GM19452 (cell line): ENCODE measurements around the gene LIN28A.
A peak's percentile ranks its signal among the peaks of the same experiment; 100 is the strongest.

Experiments
- ATAC-seq: cut with Tn5 transposase; IDR thresholded peaks from one replicate; pipeline ENCODE4 v1.9.1; 2021; ENCODE audit not compliant: unreplicated experiment

LIN28A gene

GRCh38 chr1:26387447-26387846 lies 23.2 kb upstream of the LIN28A start:
- ATAC-seq, result no peak

- no peak for ATAC-seq
Measured at GRCh38 chr1:26388791-26389445, 21.7 kb upstream of the LIN28A start.

GRCh38 chr1:26389604-26390247 lies 20.9 kb upstream of the LIN28A start:
- no peak for ATAC-seq

GRCh38 chr1:26391450-26391849 lies 19.2 kb upstream of the LIN28A start:
- ATAC-seq, result no peak

- ATAC-seq, result no peak
Measured at GRCh38 chr1:26395754-26396153, 14.9 kb upstream of the LIN28A start.

- ATAC-seq, result no peak
Measured at GRCh38 chr1:26399034-26399433, 11.6 kb upstream of the LIN28A start.

- no peak for ATAC-seq
Measured at GRCh38 chr1:26401891-26402290, 8.7 kb upstream of the LIN28A start.

- no peak for ATAC-seq
Measured at GRCh38 chr1:26403656-26404055, 7.0 kb upstream of the LIN28A start.

- ATAC-seq, result no peak
Measured at GRCh38 chr1:26404641-26405040, 6.0 kb upstream of the LIN28A start.

- ATAC-seq, result no peak
Measured at GRCh38 chr1:26405281-26405915, 5.2 kb upstream of the LIN28A start.

- ATAC-seq, result no peak
Measured at GRCh38 chr1:26408604-26409003, 2.0 kb upstream of the LIN28A start.

GRCh38 chr1:26409191-26409807 lies 1.3 kb upstream of the LIN28A start:
- ATAC-seq, result no peak

- ATAC-seq, result no peak
Measured at GRCh38 chr1:26411624-26412074, 1.0 kb downstream of the LIN28A start.

GRCh38 chr1:26412180-26412840 lies 1.7 kb downstream of the LIN28A start:
- no peak for ATAC-seq

- ATAC-seq, result no peak
Measured at GRCh38 chr1:26413031-26413430, 2.4 kb downstream of the LIN28A start.

- no peak for ATAC-seq
Measured at GRCh38 chr1:26417111-26417759, 6.6 kb downstream of the LIN28A start.

- ATAC-seq, result no peak
Measured at GRCh38 chr1:26418865-26419349, 8.3 kb downstream of the LIN28A start.

- no peak for ATAC-seq
Measured at GRCh38 chr1:26419494-26419893, 8.9 kb downstream of the LIN28A start.

- no peak for ATAC-seq
Measured at GRCh38 chr1:26429721-26430120, 19.1 kb downstream of the LIN28A start.

- ATAC-seq, result peak; percentile 93
Measured at GRCh38 chr1:26431979-26432695, 21.5 kb downstream of the LIN28A start, which contains the start of gene DHDDS. Gene DHDDS (plus strand): TSS chr1:26432321. CDS start chr1:26432946, 625 bp downstream.
